Measurements from ENCODE around the gene ADGRB3.

DNA sequence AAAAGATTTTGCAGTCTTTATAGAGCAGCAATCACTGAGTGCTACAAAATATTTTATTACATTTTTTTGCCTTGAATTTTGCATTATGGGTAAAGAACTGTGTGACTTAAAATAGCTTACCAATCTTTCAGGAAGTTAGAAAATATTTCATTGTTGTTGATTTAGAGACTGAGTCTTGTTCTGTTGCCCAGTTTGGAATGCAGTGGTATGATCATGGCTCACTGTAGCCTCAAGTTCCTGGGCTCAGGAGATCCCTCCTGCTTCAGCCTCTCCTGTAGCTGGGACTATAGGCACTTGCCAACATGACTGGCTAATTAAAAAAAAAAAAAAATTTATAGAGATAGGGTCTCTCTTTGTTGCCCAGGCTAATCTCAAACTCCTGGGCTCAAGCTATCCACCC, 100.8 kb downstream of the ADGRB3 start:
- TF ChIP-seq, protein P1, sequence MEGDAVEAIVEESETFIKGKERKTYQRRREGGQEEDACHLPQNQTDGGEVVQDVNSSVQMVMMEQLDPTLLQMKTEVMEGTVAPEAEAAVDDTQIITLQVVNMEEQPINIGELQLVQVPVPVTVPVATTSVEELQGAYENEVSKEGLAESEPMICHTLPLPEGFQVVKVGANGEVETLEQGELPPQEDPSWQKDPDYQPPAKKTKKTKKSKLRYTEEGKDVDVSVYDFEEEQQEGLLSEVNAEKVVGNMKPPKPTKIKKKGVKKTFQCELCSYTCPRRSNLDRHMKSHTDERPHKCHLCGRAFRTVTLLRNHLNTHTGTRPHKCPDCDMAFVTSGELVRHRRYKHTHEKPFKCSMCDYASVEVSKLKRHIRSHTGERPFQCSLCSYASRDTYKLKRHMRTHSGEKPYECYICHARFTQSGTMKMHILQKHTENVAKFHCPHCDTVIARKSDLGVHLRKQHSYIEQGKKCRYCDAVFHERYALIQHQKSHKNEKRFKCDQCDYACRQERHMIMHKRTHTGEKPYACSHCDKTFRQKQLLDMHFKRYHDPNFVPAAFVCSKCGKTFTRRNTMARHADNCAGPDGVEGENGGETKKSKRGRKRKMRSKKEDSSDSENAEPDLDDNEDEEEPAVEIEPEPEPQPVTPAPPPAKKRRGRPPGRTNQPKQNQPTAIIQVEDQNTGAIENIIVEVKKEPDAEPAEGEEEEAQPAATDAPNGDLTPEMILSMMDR (IDR thresholded peaks at IDR 0.05) = no peak
- TF ChIP-seq POLR2A (IDR thresholded peaks at IDR 0.05) = no peak
